KMS-11 (cell line): ENCODE measurements around the gene CCDC146.

Experiments used
- H2AFZ ChIP-seq: fragments of 200-600 bp; sonication (generic); 2 replicates; pipeline ENCODE4 v1.6.1; 2016; ENCODE audit warnings: antibody characterized with exemption, mixed run types, low read depth
- H3K27ac ChIP-seq: fragments of 200-600 bp; sonication (generic); 2 replicates; pipeline ENCODE4 v1.6.1; 2016; ENCODE audit warnings: mild to moderate bottlenecking, mixed run types
- H3K27me3 ChIP-seq: fragments of 200-600 bp; sonication (generic); 2 replicates; pipeline ENCODE4 v1.6.1; 2017; ENCODE audit warnings: mild to moderate bottlenecking, low read depth, mixed run types, moderate library complexity; ENCODE audit not compliant: insufficient read depth
- H3K36me3 ChIP-seq: fragments of 200-600 bp; sonication (generic); 2 replicates; pipeline ENCODE4 v1.6.1; 2017; ENCODE audit warnings: mild to moderate bottlenecking, mixed run types; ENCODE audit not compliant: insufficient read depth
- H3K4me1 ChIP-seq: fragments of 200-600 bp; sonication (generic); 2 replicates; pipeline ENCODE4 v1.6.1; 2016; ENCODE audit warnings: mild to moderate bottlenecking, low read depth, mixed run types; ENCODE audit not compliant: poor library complexity, severe bottlenecking
- H3K4me2 ChIP-seq: fragments of 200-600 bp; sonication (generic); 2 replicates; pipeline ENCODE4 v1.7.0; 2016; ENCODE audit warnings: mild to moderate bottlenecking, mixed run types
- H3K4me3 ChIP-seq: fragments of 200-600 bp; sonication (generic); IDR thresholded peaks from 2 replicates; pipeline ENCODE4 v1.6.1; 2017; ENCODE audit warnings: low read depth, low read length, mixed read lengths; ENCODE audit not compliant: insufficient read depth
- H3K79me2 ChIP-seq: fragments of 200-600 bp; sonication (generic); 2 replicates; pipeline ENCODE4 v1.6.1; 2016; ENCODE audit warnings: low read depth, mixed run types; ENCODE audit not compliant: insufficient read depth
- H3K9ac ChIP-seq: fragments of 200-600 bp; sonication (generic); 2 replicates; pipeline ENCODE4 v1.6.1; 2016; ENCODE audit warnings: mild to moderate bottlenecking, mixed run types
- H4K20me1 ChIP-seq: fragments of 200-600 bp; sonication (generic); 2 replicates; pipeline ENCODE4 v1.6.1; 2016; ENCODE audit warnings: mild to moderate bottlenecking, mixed run types; ENCODE audit not compliant: insufficient read depth
- CTCF ChIP-seq: fragments of 200-600 bp; sonication (generic); conservative IDR thresholded peaks from 2 replicates; pipeline ENCODE4 v1.6.1; 2017; ENCODE audit warnings: low read depth, mild to moderate bottlenecking, antibody characterized with exemption, low read length, moderate library complexity, mixed read lengths

Gene CCDC146

DNA sequence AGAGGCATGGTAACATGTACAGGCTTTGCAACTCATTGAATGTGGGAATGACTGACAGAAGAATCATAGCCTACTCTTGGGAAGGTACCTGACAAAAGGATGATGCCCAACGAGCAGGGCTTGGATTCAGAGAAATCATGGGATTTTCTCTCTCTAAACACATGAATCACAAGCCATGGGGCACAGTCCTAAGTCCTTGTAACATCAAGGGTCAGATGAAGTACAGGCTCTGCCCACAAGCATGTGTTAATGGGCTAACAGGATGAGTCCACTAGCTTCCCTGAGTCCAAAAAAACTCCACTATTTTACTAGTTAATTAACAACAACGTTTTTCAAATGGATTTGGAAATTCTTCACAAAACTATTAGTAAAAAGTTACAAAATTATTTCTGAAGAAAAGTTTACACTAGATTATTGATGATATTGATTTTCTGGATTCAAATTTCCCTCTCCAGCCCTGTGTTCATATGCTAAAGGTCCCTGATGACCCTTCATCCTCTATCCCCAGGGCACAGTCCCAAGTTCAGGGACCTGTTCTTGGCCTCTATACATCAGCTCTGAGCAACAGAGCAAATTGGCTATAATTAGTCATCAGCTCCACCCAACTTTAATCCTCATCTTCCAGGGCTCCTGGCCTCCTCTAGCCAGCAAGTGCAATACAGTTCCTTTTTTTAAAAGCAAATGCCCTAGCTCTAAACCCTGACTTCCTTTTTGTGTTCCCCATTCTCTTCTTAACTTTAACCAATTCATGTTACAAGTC lies 194.0 kb downstream of the CCDC146 start:
- Histone ChIP-seq H3K4me1 (no peaks in the 10 kb centered on the region), H4K20me1 (no peaks in the 10 kb centered on the region), H3K36me3 (no peaks in the 10 kb centered on the region), H3K9ac (no peak overlapping the region), H3K27ac (no peak overlapping the region), H3K79me2 (no peaks in the 10 kb centered on the region), H3K4me3 (no peak overlapping the region), H2AFZ (no peak overlapping the region), H3K4me2 (no peak overlapping the region), H3K27me3 (no peaks in the 10 kb centered on the region)
- TF ChIP-seq CTCF = no peak

DNA sequence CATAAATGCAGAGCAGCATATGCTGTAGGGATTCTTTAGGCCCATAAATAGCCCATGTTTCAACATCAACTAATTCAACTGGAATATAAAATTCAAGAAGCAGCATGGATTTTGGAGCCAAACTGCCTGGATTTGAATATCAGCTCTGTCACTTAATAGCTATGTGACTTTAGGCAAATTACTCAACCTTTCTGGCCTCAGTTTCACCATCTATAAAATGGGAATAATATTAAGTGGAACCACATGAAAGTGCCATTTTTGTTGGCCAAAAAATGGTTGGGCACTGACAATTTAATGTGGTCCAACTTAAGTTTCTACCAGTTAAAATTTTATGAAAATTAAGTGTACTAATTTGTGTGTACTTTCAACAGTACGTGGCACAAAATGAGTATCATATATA lies 195.6 kb downstream of the CCDC146 start:
- TF ChIP-seq CTCF = no peak
- H3K4me2 ChIP-seq = no peak overlapping the region
- H2AFZ ChIP-seq = no peak overlapping the region
- no peaks in the 10 kb centered on the region for H3K79me2 ChIP-seq
- no peaks in the 10 kb centered on the region for H3K4me1 ChIP-seq
- no peaks in the 10 kb centered on the region for H3K27me3 ChIP-seq
- H3K4me3 ChIP-seq = no peak overlapping the region
- no peaks in the 10 kb centered on the region for H4K20me1 ChIP-seq
- H3K36me3 ChIP-seq = no peaks in the 10 kb centered on the region
- no peak overlapping the region for H3K9ac ChIP-seq
- H3K27ac ChIP-seq = no peak overlapping the region

GRCh38 chr7:77320137-77320536 lies 197.7 kb downstream of the CCDC146 start:
- H3K36me3 ChIP-seq = no peaks in the 10 kb centered on the region
- TF ChIP-seq CTCF = no peak
- H3K27ac ChIP-seq = no peak overlapping the region
- no peak overlapping the region for H3K4me3 ChIP-seq
- no peaks in the 10 kb centered on the region for H3K4me1 ChIP-seq
- no peaks in the 10 kb centered on the region for H4K20me1 ChIP-seq
- H3K27me3 ChIP-seq = no peaks in the 10 kb centered on the region
- H3K9ac ChIP-seq = no peak overlapping the region
- H3K4me2 ChIP-seq = no peak overlapping the region
- H2AFZ ChIP-seq = no peak overlapping the region
- no peaks in the 10 kb centered on the region for H3K79me2 ChIP-seq

DNA sequence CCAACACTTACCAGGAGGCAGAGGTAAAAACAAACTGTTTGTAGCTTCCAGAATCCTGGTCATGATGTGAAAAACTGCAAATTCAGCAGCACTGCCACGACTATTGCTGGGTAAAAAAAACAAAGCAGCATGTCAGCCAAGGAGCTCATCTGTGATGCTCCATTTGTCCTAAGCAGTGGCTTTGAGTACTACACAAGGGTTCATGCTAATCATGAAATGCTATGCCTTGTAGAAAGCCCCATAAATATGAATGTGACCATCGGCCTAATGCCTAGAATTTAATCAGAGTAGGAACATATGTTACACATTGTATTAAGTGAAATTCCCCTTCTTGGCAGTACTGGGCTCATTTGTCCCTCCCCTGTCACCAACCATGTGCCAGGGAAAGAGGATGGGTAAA lies 198.3 kb downstream of the CCDC146 start:
- no peak overlapping the region for H3K9ac ChIP-seq
- H3K36me3 ChIP-seq = no peaks in the 10 kb centered on the region
- no peaks in the 10 kb centered on the region for H3K4me1 ChIP-seq
- H4K20me1 ChIP-seq = no peaks in the 10 kb centered on the region
- H3K27me3 ChIP-seq = no peaks in the 10 kb centered on the region
- no peaks in the 10 kb centered on the region for H3K79me2 ChIP-seq
- H2AFZ ChIP-seq = no peak overlapping the region
- no peak overlapping the region for H3K4me2 ChIP-seq
- H3K27ac ChIP-seq = no peak overlapping the region
- no peak for TF ChIP-seq CTCF
- H3K4me3 ChIP-seq = no peak overlapping the region
